Stimulated activated CD4-positive, alpha-beta T cell treated with anti-CD3 and anti-CD28 coated beads, Interleukin-2, amount 100 ng/mL, for 4 hours (primary cell): ENCODE results near the gene WNT3A.

Experiments used
- DNase-seq: peaks from one replicate; pipeline ENCODE4 v3.0.0-alpha.2; 2020; ENCODE audit warnings: low read depth

Gene WNT3A

DNA sequence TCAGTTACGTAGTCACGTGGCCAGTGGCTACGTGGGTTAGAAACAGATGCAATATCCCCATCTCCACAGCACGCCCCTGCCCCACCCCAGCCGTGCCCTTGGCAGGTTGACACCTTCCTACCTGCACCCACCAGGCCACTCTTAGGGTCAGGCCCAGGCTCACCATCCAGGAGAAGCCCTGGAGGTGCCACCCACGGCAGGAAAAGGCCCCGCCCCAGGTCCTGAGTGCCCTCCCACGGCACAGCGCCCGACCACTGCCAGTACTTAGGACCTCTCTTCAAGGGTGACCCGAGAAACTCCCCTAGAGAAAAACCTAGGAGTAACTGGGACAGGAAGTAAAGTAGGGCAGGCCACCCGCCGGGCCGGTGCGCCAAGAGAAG, 94.8 kb downstream of the WNT3A start:
- no peak for DNase-seq

DNA sequence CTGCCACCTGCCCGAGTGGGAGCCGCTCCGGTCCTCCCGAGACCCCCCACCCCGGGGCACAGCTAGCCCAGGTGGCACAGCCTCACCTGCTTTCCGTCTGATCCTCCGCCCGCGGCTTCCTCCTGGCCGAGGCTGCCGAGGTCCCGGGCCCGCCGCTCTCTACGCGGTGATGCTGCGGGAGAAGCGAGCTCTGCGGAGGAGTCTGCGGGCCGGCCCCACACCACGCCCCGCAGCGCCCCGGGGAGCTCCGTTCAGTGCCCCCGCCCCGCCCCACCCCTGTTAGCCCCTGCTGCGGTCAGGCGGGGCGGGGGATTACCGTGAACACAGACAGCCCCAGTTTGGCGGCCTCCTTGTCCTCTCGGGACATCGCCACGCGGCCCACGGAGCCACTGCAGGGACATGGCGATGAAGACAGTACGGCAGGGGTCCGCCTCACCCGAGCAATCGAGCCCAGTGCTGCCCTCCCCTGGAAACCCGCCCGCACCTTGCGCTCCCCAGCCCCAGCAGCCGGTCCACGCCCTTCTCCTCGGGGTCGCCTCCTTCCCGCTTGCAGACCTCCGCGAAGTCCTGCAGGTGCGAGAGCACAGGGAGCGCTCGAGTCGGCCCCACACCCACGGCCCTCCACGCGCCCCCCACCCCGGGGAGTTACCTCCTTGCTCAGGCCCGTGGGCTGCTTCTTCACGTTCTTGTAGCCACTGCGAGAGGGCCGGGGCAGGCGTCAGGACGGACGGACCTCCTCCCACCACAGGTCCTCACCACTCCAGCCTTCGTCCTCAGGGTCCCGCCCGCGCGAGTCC, 95.4 kb downstream of the WNT3A start:
- peak; percentile 38 for DNase-seq

DNA sequence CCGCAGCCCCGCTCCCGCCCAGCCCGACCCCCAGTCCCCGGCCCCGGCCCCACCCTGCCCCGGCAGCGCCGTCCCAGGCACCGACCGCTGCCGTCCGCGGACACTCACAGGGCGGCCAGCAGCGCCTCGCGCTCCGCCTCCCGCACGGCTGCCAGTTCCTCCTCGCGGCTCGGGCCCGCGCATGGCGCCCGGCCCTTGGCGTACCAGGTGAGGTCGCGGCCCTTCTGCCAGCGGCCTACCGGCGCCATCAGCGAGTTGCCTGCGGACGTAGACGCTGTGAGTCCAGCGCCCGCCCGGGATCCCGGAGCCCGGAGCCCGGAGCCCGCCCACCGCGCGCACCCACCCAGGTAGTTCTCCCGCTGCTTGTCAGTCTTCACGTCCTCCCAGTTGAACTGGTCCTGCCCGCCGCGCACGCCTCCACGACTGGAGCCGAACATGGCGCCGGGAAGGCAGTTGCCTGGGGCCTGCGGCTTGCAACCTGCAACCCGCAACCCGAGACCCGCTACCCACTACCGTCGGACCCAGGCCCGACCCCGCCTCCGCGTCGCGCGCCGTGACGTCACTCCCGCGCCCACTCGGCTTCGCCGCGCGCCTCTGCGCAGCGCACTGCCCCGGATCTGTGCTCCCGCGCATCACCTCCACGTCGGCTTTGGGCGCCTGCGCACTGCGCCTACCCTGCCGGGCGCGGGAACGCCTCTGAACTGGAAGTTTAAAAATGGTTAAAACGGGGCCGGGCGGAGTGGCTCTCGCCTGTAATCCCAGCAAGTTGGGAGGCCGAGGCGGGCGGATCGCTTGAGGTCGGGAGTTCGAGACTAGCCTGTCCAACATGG, 96.2 kb downstream of the WNT3A start, which contains the start of gene C1orf35:
Gene C1orf35, minus strand, starts transcription at position 535 of the 830 bp plus-strand sequence. Its CDS starts 98 bp downstream, at position 437.
- peak; percentile 90 for DNase-seq

DNA sequence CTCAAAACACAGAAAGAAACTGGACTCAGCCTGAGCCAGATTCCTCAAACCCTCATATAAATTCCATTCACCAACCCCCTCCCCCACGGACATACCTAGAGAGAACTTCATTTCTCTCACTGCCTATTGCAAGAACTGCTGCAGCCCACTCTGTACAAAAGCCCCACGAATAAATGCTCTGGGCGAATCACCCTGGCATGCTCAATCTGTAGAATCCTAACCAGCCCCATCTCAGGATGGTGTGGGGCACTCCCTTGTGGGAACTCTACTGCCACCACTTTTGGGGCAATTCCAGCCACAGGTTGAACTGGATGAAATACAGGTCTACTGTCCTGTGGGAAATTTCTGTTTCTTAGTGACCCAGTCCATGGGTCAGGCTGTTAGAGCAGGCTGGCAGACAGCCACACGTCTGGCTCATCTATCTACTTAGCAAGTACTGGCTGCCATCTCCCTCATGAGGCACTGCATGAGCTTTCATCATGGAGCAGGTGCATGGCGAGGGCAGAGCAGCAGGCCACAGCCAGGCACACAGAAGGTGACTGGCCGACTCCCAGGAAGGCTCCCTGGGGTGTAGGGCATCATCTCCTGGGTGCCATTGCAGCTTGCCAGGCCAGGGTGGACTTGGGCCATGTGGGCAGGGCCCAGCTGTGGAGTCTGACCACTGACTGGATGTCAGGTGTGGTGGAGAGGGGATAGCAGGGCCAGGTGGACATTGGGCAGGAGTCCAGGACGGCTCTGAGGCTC, 97.9 kb downstream of the WNT3A start:
- no peak for DNase-seq

DNA sequence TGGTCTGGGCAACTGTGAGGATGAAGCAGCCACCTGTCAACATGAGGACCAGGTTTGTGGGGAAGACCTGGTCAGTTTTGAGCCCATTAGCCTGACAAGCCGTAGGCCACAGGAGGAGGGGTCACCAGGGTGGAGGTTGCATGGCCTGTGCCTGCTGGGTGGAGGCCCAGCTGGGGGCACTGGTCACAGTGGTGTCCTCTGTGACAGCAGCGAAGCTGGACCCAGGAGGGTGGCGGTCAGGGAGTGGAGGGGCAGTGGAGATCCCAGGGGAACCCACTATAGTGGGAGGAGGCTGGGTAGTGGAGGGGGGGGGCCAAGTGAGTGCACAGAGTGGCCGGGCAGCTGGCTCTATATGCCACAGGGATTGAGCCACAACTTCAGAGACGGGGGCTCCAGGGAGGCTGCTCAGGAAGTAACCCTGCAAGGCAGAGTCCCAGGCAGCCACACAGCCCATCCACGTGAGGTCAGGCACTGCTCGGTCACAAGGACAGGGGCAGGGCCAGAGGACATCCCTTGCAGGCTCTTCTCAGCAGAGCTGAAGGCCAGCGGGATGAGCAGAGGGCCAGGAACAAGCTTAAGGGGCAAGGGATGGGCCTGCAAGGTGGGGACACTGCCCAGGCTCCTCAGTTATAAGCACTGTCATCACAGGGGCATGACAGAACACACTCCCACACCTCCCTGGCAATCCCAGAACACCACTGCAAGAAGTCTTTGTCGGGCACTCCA, 98.6 kb downstream of the WNT3A start:
- DNase-seq, result no peak

DNA sequence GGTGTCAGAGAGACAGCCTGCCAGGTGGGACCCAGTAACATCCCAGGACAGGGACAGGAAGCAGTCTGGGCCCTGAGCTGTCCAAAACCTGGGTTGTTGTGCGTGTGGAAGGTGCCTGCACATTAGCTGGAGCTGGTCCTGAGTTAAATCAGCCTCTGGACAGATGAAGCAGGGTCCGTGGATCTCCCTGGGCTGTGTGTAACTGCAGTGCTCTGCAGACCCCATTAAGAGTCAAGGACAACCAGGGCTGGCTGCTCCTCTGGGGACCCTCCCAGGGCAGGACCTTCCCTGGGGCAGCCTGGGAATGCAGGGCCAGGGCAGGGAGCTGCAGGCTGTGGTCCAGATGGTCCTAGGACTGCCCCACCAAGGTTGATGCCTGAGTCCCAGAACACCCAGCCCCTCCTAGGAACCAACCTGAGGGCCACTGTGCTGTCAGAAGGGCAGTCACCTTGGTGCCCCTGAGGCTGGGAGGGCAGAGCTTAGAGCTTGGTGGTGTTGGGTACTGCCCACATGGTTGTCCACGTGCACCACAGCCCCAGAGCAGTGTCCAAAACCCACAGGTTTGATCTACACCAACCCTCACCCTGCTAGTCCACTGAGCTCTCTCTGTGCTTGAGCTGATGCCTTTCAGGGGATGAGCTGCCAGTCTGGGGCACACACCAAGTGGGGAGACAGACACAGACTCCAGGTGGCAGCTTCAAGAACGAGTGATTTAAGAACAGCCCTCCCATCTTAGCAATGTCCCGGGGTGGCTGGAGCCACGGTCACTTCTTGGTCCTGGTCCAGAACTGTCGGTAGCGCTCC, 99.4 kb downstream of the WNT3A start:
- no peak for DNase-seq

DNA sequence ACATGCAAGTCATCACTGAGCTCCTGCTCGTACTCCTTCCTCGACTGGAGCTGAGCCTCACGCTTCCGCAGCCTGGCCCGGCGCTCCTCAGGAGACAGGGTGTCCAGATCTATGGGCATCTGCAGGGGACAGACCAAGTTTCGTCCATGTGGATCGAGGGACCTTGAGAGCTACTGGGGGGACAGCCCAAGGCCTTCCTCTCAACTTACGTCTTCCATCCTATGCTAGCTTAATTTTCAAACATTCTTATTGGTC, 99.9 kb downstream of the WNT3A start:
- DNase-seq, result no peak

DNA sequence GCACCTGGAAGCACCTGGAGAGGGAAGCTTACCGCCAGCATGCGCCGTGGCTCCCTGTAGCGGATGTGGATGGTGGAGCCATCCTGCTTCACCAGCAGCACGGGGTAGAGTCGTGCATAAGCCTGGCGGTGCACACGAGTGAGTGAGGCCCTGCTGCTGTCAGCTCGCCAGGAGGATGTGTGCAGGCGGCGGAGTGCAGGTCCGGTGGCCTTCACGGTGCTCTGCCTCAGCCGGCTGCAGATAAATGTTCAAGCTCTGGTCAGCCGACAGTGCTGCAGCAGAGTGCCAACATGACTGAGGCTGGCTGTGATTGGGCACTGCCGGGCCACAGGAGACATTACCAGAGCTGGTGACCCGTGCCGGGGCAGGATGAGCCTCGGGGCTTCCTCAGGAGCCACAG, 100.8 kb downstream of the WNT3A start:
- no peak for DNase-seq

DNA sequence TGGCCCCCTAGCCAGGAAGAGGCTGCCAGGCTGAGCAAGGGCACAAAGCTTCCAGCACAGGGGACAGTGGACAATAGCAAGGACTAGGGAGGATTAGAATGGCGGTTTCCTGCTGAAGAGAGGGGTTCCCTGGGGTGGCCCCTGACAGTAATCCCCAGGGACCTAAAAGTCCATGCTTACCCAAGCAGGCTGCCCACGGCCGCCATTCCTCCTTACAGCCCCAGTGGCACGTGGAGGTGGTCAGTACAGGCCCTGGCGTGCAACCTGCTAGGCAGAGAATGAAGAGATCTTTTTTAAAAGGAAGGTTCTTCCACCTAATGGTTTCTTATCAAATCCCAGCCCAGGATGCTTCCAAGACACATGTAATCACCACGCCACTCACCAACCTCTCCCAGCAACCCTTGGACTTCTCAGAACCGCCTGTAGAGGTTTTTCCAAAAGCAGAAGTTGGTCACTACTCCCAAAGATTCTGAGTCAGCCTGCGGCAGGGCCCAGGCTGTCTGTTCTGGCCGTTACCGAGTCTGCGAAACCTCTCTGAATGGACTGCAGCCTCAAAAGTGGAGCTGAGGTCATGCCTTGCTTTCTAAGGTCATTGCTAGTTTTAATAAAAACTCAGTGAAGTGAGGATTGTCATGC, 101.4 kb downstream of the WNT3A start:
- no peak for DNase-seq

DNA sequence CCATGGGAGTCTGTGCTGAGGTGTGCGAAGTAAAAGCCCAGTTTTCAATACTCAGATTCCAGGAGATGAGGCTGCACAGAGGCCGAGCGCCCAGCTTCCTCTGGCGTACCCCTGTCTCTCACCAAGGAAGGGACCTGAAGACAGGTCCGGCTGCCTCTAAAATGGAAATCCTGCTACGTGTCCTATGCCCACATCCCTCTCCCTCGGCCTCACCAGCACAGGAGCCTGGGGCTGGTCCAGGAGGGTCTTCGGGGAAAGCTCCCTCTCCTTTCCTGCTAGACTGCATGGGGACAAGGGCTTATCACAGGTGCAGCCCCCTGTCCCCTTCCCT, 101.9 kb downstream of the WNT3A start:
- DNase-seq, result no peak

DNA sequence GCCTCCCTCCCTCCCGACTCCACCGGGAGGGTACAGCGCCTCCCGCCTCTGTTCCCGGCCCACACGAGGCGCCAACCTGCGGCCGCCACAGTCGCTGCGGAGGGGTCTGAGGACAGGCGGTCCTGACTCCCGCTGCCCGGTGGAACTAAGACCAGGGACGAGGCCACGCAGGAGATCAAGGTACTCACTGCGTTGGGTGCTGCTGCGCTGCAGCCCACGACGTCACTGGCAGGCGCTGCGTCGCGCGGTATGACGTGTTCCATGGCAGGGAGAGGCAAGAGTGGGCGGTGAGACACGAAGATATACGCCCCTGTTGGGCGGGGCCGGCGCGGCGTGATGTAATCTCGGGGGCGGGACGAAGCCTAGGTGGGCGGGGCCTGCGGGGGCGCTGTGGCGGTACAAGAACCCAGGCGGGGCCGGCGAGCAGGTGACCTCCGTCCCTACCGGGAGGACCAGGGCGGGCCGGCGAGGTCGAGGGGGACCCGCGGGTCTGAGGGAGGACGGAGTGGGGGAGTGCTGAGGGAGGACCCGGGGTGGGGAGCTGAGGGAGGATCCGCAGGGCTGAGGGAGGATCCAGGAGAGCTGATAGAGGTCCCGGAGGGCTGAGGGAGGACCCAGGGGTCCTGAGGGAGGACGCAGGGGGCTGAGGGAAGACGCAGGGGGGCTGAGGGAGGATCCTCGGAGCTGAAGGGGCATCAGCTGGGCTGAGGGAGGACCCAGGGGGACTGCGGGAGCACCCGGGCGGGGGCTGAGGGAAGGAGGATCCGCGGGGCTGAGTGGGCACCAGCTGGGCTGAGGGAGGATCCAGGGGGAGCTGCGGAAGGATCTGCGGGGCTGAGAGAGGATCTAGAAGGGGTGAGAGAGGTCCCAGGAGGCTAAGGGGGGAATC, 102.5 kb downstream of the WNT3A start, which contains the start of gene MRPL55:
Gene MRPL55, minus strand, starts transcription at position 227 of the 889 bp plus-strand sequence. CDS start 1,039 bp downstream, outside the sequence.
- DNase-seq, result peak; percentile 97

DNA sequence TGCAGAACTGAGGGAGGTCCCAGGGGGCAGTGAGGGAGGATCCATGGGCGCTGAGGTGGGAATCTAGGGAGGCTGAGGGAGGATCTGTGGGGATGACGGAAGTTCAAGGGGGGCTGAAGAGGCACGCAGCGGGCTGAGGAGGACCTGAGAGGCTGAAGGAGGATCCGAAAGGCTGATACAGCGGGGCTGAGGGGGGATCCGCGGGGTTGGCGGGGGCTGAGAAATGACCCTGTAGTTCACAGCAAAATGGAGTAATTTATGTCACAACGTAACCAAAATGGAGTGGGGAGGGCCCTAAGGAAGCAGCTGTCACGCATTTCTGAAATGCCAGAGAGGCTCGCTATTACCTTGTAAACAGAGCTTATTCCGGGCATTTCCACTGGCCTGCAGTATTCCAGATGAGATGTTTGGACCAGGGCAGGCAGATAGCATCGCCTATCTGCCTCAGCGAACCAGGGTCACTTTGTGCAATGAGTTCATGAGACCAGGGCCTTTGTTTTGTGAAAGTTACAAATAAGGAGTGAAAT, 103.2 kb downstream of the WNT3A start:
- DNase-seq, result no peak

DNA sequence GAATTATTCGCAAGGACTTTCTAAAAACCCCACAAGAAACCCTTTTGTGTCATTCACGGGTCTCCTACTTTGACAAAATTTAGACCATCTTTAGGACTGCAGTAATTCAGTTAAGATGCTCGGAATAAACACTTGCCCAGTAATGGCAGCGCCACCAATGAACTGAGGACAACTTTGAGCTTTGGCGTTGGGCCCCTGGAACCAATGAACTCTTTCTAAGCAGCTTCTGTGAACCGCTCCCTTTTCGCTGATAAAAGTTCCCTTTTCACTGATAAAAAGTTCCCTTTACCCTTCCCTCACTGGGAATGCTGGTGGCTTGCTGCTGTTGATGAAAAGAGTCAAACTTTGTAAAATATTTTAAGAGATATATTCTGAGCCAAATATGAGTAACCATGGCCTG, 103.8 kb downstream of the WNT3A start:
- no peak for DNase-seq
